ENCODE measurements around the gene PDIK1L. TPM values are rescaled to one million over a fixed set of nuclear protein-coding genes. Genes with fewer than 3 reads are reported as not detected.

The PDIK1L gene
- total RNA-seq, 1 donor from 2014 or later, result 3.1 TPM

DNA sequence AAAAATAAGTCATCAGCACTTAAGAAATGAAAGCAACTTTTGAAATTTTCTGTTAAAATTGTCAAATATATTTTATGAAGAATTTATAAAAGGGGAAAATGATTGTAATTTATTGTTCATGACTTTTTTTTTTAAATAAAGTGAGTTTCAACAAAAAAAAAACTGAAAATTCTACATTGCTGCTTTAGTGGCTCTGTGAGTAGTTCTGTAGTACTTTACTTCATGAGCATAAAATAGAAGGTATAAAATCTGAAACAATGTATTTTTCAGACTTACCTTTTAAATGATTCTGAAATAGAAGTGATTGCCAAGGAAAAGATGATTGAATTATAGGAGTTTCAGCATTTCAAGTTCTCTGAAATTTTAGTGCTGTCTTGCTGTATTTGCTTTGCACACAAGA is 13.8 kb downstream of the PDIK1L start:
- no peak overlapping the region for H3K4me3 Mint-ChIP-seq (ENCODE audit: unreplicated experiment)
- Histone ChIP-seq H3K9ac (ENCODE audit: low read length) (no peak overlapping the region), H4K20me1 (ENCODE audit: insufficient read depth, low read length) (no peaks in the 10 kb centered on the region), H2AFZ (ENCODE audit: low read depth, low read length) (no peak overlapping the region), H3K4me2 (ENCODE audit: low read length) (no peak overlapping the region), H3K9me3 (ENCODE audit: insufficient read depth, low read depth, low read length) (no peaks in the 10 kb centered on the region), H3K79me2 (ENCODE audit: insufficient read depth, low read length) (no peaks in the 10 kb centered on the region), H3K4me3 (ENCODE audit: insufficient read depth, low read depth, low read length) (no peak overlapping the region), H3K36me3 (ENCODE audit: insufficient read depth, low read length) (peaks cover 4% of the 10 kb centered on the region), H3K4me1 (ENCODE audit: insufficient read depth, low read length) (peaks cover 9% of the 10 kb centered on the region), H3K27ac (ENCODE audit: low read depth, low read length) (no peak overlapping the region), H3K27me3 (ENCODE audit: insufficient read depth, low read length) (no peaks in the 10 kb centered on the region)
- H3K27me3 Mint-ChIP-seq (ENCODE audit: low read depth, unreplicated experiment), result no peaks in the 10 kb centered on the region
- peaks cover 3% of the 10 kb centered on the region for H3K36me3 Mint-ChIP-seq (ENCODE audit: low read depth, unreplicated experiment)
- FAIRE-seq (no peak), DNase-seq (ENCODE audit: low read depth) (no peak)
- H3K9me3 Mint-ChIP-seq (ENCODE audit: unreplicated experiment), result no peaks in the 10 kb centered on the region
- TF ChIP-seq EZH2 (IDR thresholded peaks at IDR 0.05; ENCODE audit: insufficient read depth, low read length), result no peak
- TF ChIP-seq, protein P1, sequence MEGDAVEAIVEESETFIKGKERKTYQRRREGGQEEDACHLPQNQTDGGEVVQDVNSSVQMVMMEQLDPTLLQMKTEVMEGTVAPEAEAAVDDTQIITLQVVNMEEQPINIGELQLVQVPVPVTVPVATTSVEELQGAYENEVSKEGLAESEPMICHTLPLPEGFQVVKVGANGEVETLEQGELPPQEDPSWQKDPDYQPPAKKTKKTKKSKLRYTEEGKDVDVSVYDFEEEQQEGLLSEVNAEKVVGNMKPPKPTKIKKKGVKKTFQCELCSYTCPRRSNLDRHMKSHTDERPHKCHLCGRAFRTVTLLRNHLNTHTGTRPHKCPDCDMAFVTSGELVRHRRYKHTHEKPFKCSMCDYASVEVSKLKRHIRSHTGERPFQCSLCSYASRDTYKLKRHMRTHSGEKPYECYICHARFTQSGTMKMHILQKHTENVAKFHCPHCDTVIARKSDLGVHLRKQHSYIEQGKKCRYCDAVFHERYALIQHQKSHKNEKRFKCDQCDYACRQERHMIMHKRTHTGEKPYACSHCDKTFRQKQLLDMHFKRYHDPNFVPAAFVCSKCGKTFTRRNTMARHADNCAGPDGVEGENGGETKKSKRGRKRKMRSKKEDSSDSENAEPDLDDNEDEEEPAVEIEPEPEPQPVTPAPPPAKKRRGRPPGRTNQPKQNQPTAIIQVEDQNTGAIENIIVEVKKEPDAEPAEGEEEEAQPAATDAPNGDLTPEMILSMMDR (IDR thresholded peaks at IDR 0.05; ENCODE audit: insufficient read depth, low read depth, low read length), result no peak
- H3K4me1 Mint-ChIP-seq (ENCODE audit: low read depth, unreplicated experiment), result peaks cover 15% of the 10 kb centered on the region
- no peak overlapping the region for H3K27ac Mint-ChIP-seq (ENCODE audit: unreplicated experiment)

DNA sequence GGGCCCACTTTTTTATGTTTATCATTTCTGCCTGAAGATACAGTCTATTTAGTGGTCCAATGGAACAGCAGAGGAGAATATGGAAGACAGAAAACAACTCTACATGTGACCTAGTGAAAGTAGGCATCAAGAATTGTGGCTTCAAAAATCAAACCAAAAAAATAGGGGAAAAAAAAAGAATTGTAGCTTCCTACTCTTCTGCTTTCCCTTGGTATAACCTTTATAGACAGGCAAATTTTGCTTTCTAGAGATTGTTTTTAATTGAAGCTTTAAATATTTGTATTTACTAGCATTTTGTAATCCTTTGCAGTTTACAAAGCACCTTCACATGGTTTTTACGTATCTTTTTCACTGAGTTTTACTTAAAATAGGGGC is 14.3 kb downstream of the PDIK1L start:
- Histone ChIP-seq H3K27me3 (ENCODE audit: insufficient read depth, low read length) (no peaks in the 10 kb centered on the region), H3K9me3 (ENCODE audit: insufficient read depth, low read depth, low read length) (no peaks in the 10 kb centered on the region), H3K9ac (ENCODE audit: low read length) (no peak overlapping the region), H3K4me1 (ENCODE audit: insufficient read depth, low read length) (peaks cover 9% of the 10 kb centered on the region), H3K79me2 (ENCODE audit: insufficient read depth, low read length) (no peaks in the 10 kb centered on the region), H2AFZ (ENCODE audit: low read depth, low read length) (no peak overlapping the region), H4K20me1 (ENCODE audit: insufficient read depth, low read length) (no peaks in the 10 kb centered on the region), H3K4me3 (ENCODE audit: insufficient read depth, low read depth, low read length) (no peak overlapping the region), H3K36me3 (ENCODE audit: insufficient read depth, low read length) (peaks cover 4% of the 10 kb centered on the region), H3K4me2 (ENCODE audit: low read length) (no peak overlapping the region), H3K27ac (ENCODE audit: low read depth, low read length) (no peak overlapping the region)
- Mint-ChIP-seq H3K36me3 (ENCODE audit: low read depth, unreplicated experiment) (peaks cover 3% of the 10 kb centered on the region), H3K27me3 (ENCODE audit: low read depth, unreplicated experiment) (no peaks in the 10 kb centered on the region), H3K9me3 (ENCODE audit: unreplicated experiment) (no peaks in the 10 kb centered on the region), H3K4me3 (ENCODE audit: unreplicated experiment) (no peak overlapping the region), H3K27ac (ENCODE audit: unreplicated experiment) (no peak overlapping the region), H3K4me1 (ENCODE audit: low read depth, unreplicated experiment) (peaks cover 15% of the 10 kb centered on the region)
- no peak for DNase-seq (ENCODE audit: low read depth)
- TF ChIP-seq EZH2 (IDR thresholded peaks at IDR 0.05; ENCODE audit: insufficient read depth, low read length), result no peak
- TF ChIP-seq, protein P1 (IDR thresholded peaks at IDR 0.05; ENCODE audit: insufficient read depth, low read depth, low read length), result no peak
- FAIRE-seq, result no peak

DNA sequence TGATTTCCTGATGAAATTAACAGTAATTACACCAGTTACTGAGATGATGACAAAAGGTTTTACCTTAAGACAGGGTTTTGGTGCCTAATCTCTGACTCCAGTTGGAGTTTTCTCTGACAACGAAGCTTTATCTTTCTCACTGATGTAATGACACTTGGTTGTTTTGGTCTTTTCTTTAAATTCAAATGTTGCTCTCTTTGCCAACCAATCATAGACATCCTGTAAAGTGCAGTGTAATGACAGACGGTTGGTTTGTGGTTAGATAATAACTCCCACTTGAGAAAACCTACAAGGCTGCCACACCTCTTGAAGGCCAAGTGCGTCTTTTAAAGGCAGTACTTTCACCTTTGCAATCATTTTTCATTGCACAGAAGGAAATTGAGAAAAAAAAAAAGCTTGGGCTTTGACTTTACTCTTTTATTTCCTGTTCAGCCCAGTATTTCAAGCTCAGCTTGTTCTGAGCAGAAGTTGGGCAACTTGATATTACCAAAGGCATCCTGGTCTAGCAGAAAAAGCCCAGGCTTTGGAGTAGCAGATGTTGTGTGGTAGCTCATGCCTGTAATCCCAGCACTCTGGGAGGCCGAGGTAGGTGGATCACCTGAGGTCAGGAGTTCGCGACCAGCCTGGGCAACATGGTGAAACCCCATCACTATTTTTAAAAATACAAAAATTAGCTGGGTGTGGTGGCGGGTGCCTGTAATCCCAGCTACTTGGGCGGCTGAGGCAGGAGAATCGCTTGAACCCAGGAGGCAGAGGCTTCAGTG is 14.9 kb downstream of the PDIK1L start:
- Histone ChIP-seq H3K36me3 (ENCODE audit: insufficient read depth, low read length) (peaks cover 4% of the 10 kb centered on the region), H3K4me2 (ENCODE audit: low read length) (no peak overlapping the region), H3K79me2 (ENCODE audit: insufficient read depth, low read length) (no peaks in the 10 kb centered on the region), H3K27ac (ENCODE audit: low read depth, low read length) (no peak overlapping the region), H3K27me3 (ENCODE audit: insufficient read depth, low read length) (no peaks in the 10 kb centered on the region), H4K20me1 (ENCODE audit: insufficient read depth, low read length) (no peaks in the 10 kb centered on the region), H3K4me3 (ENCODE audit: insufficient read depth, low read depth, low read length) (no peak overlapping the region), H3K9me3 (ENCODE audit: insufficient read depth, low read depth, low read length) (no peaks in the 10 kb centered on the region), H3K9ac (ENCODE audit: low read length) (no peak overlapping the region), H3K4me1 (ENCODE audit: insufficient read depth, low read length) (peaks cover 9% of the 10 kb centered on the region), H2AFZ (ENCODE audit: low read depth, low read length) (no peak overlapping the region)
- FAIRE-seq (no peak), DNase-seq (ENCODE audit: low read depth) (peak; percentile 60)
- TF ChIP-seq, protein P1 (IDR thresholded peaks at IDR 0.05; ENCODE audit: insufficient read depth, low read depth, low read length), result no peak
- TF ChIP-seq EZH2 (IDR thresholded peaks at IDR 0.05; ENCODE audit: insufficient read depth, low read length), result no peak
- no peaks in the 10 kb centered on the region for H3K27me3 Mint-ChIP-seq (ENCODE audit: low read depth, unreplicated experiment)
- no peak overlapping the region for H3K4me3 Mint-ChIP-seq (ENCODE audit: unreplicated experiment)
- no peaks in the 10 kb centered on the region for H3K9me3 Mint-ChIP-seq (ENCODE audit: unreplicated experiment)
- H3K27ac Mint-ChIP-seq (ENCODE audit: unreplicated experiment), result no peak overlapping the region
- H3K36me3 Mint-ChIP-seq (ENCODE audit: low read depth, unreplicated experiment), result peaks cover 3% of the 10 kb centered on the region
- H3K4me1 Mint-ChIP-seq (ENCODE audit: low read depth, unreplicated experiment), result peaks cover 15% of the 10 kb centered on the region
